HG02938 (cell line): ENCODE data around the gene ABHD18.
"Not testable (repeated sequence)": the region's sequence is repeated elsewhere in the genome, so short reads cannot be mapped to it uniquely, and the experiment has no call there.

Source experiments
- ATAC-seq: cut with Tn5 transposase; IDR thresholded peaks from one replicate; pipeline ENCODE4 v1.9.1; 2021; ENCODE audit warnings: mild to moderate bottlenecking, moderate library complexity; ENCODE audit not compliant: unreplicated experiment

The ABHD18 gene

GRCh38 chr4:127965062-127965802 lies at the start of gene ABHD18, which contains the start of gene MFSD8:
Gene ABHD18 (plus strand): TSS chr4:127965406. CDS start chr4:127982956, 17,550 bp downstream.
Gene MFSD8 (minus strand): TSS chr4:127965173. CDS start chr4:127965133, 40 bp downstream.
- peak; percentile 94 for ATAC-seq

DNA sequence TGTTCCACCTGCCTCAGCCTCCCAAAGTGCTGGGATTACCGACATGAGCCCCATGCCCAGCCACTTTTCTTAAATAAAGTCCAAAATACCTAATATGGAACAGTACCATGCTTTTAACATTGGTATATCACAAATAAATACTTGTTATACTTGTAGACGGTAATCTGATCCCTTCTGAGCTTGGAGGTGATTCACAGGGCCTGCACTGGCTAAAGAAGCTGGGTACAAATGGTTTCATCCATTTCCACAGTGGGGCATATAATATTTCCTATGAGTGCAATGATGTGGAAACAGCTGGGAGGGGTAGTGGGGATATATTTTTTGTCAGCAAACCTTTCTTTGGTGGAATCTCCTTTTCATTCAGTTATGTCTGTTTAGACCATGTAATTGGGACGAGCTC lies 48.7 kb upstream of the ABHD18 start:
- ATAC-seq = no peak

- ATAC-seq = no peak
Measured at GRCh38 chr4:127917151-127917550, 48.1 kb upstream of the ABHD18 start.

- ATAC-seq = no peak
Measured at GRCh38 chr4:127920521-127920920, 44.7 kb upstream of the ABHD18 start.

DNA sequence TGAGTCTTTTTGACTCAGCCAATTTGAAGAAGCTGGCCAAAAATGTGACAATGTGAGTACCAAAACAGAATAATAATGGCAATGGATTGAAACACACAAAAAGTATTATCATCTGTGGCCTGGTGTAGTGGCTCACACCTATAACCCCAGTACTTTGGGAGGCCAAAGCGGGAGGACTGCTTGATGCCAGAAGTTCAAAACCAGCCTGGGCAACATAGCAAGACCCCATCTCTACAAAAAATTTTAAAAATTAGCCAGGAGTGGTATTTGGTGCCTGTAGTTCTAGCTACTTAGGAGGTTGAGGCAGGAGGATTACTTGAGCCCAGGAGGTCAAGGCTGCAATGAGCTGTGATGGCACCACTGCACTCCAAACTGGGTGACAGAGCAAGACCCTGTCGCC lies 43.0 kb upstream of the ABHD18 start:
- no peak for ATAC-seq

DNA sequence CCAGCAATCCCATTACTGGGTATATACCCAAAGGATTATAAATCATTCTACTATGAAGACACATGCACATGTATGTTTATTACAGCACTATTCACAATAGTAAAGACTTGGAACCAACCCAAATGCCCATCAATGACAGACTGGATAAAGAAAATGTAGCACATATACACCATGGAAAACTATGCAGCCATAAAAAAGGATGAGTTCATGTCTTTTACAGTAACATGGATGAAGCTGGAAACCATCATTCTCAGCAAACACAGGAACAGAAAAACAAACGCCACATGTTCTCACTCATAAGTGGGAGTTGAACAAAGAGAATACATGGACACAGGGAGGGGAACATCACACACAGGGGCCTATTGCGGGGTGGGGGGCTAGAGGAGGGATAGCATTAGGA lies 39.5 kb upstream of the ABHD18 start:
- not testable (repeated sequence) for ATAC-seq

DNA sequence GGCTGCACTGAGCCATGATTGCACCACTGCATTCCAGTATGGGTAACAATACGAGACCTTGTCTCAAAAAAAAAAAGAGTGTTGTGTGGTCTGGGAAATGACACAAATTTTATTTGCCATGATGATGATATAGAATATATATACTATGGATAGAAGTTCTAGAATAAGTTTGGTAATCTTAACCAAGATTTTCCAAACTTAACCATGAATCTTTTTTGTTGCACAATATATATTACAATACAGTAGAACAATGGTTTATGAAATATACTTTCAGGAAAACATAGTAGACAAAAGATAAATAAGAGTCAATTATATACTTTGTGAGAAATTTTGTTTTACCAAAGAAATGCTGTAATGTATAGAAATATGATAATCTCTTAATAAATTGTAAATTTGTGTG lies 35.0 kb upstream of the ABHD18 start:
- no peak for ATAC-seq

GRCh38 chr4:127931836-127932235 lies 33.4 kb upstream of the ABHD18 start:
- ATAC-seq = not testable (repeated sequence)

DNA sequence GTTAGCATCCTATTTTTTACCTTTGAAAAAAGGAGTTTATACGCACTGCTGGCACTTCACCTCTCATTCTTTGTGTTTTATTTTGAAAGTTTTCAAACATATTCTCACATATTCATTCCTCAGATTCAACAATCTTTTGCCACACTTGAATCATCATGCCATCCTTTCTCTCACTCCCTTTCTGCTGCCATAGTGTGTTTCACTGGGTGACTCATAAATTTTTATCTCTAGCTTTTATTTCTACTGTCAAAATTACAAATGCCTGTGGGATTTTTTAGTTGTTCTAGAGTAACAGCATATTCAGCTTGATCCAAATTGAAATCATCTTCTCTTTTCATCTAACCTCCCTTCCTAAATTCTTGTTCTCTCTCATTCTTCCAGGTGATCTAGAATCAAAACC lies 28.2 kb upstream of the ABHD18 start:
- ATAC-seq = no peak

DNA sequence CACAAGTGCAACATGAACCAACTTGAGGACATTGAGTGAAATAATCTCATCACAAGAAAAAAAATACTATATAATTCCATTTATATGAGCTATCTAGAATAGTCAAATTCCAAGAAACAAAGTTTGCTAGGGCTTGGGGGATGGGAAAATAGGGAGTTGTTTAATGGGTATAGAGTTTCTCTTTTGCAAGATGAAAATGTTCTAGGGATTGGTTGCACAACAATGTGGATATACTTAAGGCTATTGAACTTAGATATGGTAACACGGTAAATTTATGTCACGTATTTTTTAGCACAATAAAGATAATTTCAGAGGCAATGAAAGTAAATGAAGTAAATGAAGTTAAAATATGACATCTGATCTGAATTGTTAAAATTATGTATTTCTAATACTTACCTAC lies 8.1 kb upstream of the ABHD18 start:
- ATAC-seq = no peak

DNA sequence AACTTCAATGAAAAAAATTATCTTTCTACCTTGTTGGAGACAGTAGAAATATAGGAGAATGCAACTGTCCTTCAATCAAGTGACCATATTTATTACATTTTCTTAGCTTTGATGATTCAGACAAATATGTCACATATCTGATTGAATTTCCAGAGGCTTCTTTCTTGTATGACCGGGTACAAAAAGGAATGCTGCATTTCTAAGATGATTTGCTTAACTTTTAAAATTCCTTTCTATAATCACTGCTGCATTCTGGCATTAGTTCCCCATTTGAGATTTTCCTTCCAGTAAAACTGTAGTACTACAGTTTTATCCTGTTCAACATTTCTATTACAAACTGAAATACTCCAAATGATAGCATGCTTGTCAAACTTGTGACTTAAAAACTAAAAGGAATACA lies 5.4 kb upstream of the ABHD18 start:
- no peak for ATAC-seq

DNA sequence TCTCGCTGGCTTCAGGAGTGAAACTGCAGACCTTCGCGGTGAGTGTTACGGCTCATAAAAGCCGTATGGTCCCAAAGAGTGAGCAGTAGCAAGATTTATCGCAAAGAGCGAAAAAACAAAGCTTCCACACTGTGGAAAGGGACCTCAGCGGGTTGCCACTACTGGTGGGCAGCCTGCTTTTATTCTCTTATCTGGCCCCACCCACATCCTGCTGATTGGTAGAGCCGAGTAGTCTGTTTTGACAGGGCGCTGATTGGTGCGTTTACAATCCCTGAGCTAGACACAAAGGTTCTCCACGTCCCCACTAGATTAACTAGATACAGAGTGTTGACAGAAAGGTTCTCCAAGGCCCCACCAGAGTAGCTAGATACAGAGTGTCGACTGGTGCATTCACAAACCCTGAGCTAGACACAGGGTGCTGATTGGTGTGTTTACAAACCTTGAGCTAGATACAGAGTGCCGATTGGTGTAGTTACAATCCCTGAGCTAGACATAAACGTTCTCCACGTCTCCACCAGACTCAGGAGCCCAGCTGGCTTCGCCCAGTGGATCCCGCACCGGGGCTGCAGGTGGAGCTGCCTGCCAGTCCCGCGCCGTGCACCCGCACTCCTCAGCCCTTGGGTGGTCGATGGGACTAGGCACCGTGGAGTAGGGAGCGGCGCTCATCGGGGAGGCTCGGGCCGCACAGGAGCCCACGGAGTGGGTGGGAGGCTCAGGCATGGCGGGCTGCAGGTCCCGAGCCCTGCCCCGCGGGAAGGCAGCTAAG lies 1.4 kb upstream of the ABHD18 start:
- ATAC-seq = not testable (repeated sequence)

- peak; percentile 9 for ATAC-seq
Measured at GRCh38 chr4:127964426-127965061, 662 bp upstream of the ABHD18 start.

- peak; percentile 33 for ATAC-seq
Measured at GRCh38 chr4:127965803-127966175, 583 bp downstream of the ABHD18 start.

- ATAC-seq = no peak
Measured at GRCh38 chr4:127967141-127967775, 2.1 kb downstream of the ABHD18 start.

DNA sequence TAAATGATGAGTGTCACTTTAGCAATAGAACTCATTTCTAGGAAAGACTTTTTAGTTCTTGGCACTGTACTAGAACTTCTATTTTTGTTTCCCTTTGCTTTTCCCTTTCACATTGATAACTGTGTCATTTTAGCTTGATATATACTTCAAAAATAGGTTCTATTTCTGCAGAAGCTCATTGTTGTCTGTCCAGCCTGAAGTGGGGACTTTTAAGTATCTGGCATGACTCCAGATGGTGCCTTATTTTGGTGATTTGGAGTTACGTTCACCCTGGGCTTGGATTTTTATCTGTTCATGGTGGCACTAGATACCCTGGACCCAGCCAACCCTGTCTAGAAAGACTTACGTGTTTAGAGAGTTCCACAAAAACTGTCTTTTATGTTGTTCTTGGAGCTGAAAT lies 3.4 kb downstream of the ABHD18 start:
- ATAC-seq = no peak

- ATAC-seq = not testable (repeated sequence)
Measured at GRCh38 chr4:127970925-127971324, 5.7 kb downstream of the ABHD18 start.

GRCh38 chr4:127975121-127975770 lies 10.0 kb downstream of the ABHD18 start:
- ATAC-seq = no peak

DNA sequence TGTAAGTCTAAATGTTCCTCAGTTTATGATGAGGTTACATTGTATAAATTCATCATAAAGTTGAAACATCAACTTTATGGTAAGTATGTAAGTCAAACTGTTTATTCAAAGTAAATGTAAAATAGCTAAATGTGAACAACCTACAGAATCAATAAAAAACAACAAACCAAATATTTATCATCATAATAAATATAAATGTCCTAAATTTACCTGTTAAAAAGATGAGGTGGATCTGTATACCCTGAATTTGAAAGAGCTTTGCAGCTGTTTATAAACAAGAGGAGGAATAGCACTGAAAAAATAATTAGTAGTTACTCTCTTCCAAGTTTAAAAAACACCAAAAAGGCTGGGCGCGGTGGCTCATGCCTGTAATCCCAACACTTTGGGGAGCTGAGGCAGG lies 13.7 kb downstream of the ABHD18 start:
- no peak for ATAC-seq

GRCh38 chr4:127982445-127982844 lies 17.2 kb downstream of the ABHD18 start:
- ATAC-seq = no peak

DNA sequence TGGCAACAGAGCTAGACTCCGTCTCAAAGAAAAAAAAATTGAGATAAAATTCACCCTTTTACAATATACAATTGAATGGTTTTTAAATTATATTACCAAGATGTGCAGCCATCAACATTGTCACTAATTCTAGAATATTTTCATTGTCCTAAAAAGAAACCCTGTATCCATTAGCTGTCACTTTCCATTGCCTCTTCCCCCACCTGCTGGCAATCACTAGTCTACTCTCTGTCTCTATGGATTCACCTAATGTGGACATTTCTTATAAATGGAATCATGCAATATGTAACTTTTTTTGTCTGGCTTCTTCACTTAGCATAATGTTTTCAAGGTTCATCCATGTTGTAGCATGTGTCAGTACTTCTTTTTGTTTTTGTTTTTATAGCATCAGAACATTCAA lies 20.8 kb downstream of the ABHD18 start:
- no peak for ATAC-seq
